HG03521 (cell line): ENCODE measurements around the gene CD300LB.

Experiments used
- ATAC-seq: cut with Tn5 transposase; IDR thresholded peaks from one replicate; pipeline ENCODE4 v1.9.1; 2021; ENCODE audit warnings: mild to moderate bottlenecking, moderate library complexity; ENCODE audit not compliant: unreplicated experiment

CD300LB gene

GRCh38 chr17:74550602-74551001 is 19.3 kb upstream of the CD300LB start:
- ATAC-seq, result no peak

- ATAC-seq, result no peak
Measured at GRCh38 chr17:74549343-74549742, 18.1 kb upstream of the CD300LB start.

- no peak for ATAC-seq
Measured at GRCh38 chr17:74547736-74548135, 16.5 kb upstream of the CD300LB start.

- ATAC-seq, result no peak
Measured at GRCh38 chr17:74547264-74547663, 16.0 kb upstream of the CD300LB start.

- ATAC-seq, result no peak
Measured at GRCh38 chr17:74546586-74546985, 15.3 kb upstream of the CD300LB start.

GRCh38 chr17:74545843-74546230 is 14.6 kb upstream of the CD300LB start, which contains the start of gene CD300C:
Gene CD300C, minus strand, starts transcription at chr17:74546115. Its CDS starts 333 bp downstream, at chr17:74545782.
- ATAC-seq, result no peak

GRCh38 chr17:74544991-74545842 is 13.9 kb upstream of the CD300LB start:
- no peak for ATAC-seq

GRCh38 chr17:74543891-74544760 is 12.9 kb upstream of the CD300LB start:
- ATAC-seq, result no peak

GRCh38 chr17:74543406-74543805 is 12.1 kb upstream of the CD300LB start:
- ATAC-seq, result no peak

- no peak for ATAC-seq
Measured at GRCh38 chr17:74542727-74543383, 11.6 kb upstream of the CD300LB start.

GRCh38 chr17:74542166-74542565 is 10.9 kb upstream of the CD300LB start:
- no peak for ATAC-seq

GRCh38 chr17:74541176-74542111 is 10.2 kb upstream of the CD300LB start:
- no peak for ATAC-seq

GRCh38 chr17:74539281-74539820 is 8.1 kb upstream of the CD300LB start:
- no peak for ATAC-seq

GRCh38 chr17:74536890-74537289 is 5.6 kb upstream of the CD300LB start:
- no peak for ATAC-seq

GRCh38 chr17:74532115-74532514 is 840 bp upstream of the CD300LB start:
- ATAC-seq, result no peak

- no peak for ATAC-seq
Measured at GRCh38 chr17:74530831-74531150, 484 bp downstream of the CD300LB start.

GRCh38 chr17:74529243-74529642 is 2.0 kb downstream of the CD300LB start:
- no peak for ATAC-seq

GRCh38 chr17:74528491-74529199 is 2.6 kb downstream of the CD300LB start:
- peak; percentile 80 for ATAC-seq

- no peak for ATAC-seq
Measured at GRCh38 chr17:74527756-74528155, 3.5 kb downstream of the CD300LB start.
